GM18499 (cell line): ENCODE measurements around the gene PLVAP.
"Not testable (repeated sequence)": the region's sequence is repeated elsewhere in the genome, so short reads cannot be mapped to it uniquely, and the experiment has no call there.

Experiments used
- ATAC-seq: cut with Tn5 transposase; IDR thresholded peaks from one replicate; pipeline ENCODE4 v1.9.1; 2021; ENCODE audit warnings: moderate number of reproducible peaks; ENCODE audit not compliant: insufficient read depth, unreplicated experiment

PLVAP gene

DNA sequence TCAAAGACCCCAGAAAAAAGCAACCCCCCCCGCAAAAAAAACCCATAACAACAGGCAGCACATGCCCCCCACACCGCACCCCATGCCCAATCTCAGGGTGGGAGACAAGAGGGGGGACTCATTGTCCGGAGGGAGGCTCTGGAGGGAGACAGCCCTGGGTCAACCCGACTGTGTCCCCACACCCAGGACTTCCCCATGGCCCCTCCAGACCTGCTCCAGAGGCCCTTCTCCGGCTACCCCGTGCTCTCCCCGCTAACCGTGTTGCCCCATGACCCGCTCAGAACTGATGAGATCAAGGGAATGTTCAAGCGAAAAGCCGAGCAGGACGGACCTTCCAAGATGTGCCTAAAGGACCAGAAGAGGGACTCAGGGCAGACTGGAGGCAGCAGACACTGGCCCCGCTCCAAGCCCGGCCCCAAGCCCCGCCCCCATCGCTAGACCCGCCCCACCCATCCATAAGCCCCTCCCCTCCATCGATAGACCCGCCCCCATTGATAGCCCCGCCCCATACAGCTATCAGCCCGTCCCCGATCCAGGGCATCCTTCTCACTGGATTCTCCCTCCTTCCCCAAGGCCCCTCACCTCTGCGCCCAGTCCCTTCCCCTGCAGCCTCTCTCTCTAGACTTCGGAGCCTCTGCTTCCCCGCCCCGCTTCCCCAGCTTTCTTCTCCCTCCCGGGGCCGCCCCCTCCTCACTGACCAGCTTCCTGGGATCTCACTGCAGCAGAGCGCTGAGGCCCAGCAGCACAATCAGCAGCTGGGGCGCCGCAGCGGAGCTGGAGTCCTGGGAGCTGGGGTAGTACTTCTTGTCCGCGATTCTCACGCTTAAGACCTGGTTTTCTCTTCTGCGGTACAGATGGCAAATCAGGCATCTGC, 26.1 kb upstream of the PLVAP start:
- no peak for ATAC-seq

DNA sequence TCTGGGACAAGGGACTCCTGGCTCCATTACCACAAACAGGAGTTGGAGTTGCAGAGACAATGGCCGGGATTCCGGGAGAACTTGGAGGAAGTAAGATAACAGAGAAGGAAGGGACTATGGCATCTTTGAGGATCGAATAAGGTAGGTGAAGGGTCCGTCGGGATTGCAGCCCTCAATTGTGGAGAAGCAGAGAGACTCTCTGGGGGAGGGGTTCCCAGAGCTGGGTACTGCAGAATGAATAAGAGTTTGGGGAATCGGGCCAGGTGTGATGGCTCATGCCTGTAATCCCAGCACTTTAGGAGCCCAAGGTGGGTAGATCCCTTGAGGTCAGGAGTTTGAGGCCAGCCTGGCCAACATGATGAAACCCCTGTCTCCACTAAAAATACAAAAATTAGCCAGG, 24.5 kb upstream of the PLVAP start:
- no peak for ATAC-seq

DNA sequence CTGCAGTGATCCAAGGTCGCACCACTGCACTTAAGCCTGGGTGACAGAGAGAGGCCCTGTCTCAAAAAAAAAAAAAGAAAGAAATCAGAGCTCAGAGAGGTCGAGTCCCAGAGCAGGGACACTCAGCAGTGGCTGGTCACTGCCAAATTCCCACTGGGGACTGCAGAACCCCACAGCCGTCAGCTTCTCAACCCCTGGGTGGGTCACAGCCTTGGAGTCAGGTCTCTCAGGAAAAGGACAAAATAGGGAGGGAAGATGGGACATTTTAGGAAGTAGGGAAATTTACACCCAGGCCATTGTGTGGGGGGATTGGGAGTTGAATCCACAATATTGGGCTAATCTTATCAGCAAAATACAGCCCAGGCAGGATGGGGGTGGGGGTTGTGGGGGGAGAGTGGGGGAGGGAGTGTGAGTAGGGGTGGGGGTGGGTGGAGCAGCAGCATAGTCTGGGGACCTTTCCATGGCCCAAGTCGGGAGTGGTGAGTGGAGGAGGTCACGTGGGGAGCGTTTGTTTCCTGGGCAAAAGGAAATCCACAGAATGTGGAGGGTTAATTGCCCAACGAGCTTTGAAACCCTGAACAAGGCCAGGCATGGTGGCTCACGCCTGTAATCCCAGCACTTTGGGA, 21.9 kb upstream of the PLVAP start:
- ATAC-seq = no peak

DNA sequence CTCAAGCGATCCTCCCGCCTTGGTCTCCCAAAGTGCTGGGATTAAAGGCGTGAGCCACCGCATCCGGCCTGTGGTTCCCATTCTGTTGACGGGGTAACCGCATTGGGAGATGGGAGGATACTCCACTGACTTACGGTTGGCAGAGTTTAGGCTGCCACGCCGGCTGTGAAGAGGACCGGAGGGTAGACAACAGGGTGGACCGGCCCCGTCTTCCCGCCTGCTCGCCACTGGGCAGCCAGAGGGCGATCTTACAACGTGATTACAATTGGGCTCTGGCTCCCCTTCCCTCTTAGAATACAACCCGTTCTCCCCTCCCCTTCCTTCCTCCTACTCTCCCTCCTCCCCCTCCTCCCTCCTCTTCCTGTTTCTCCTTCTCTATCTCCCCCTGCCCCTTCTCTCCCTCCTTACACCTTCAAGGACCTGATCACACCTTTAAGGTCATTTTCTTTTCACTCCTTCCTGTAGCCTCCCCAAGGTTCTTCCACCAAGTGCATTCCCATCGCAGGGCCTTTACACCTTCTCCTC, 17.8 kb upstream of the PLVAP start:
- no peak for ATAC-seq

DNA sequence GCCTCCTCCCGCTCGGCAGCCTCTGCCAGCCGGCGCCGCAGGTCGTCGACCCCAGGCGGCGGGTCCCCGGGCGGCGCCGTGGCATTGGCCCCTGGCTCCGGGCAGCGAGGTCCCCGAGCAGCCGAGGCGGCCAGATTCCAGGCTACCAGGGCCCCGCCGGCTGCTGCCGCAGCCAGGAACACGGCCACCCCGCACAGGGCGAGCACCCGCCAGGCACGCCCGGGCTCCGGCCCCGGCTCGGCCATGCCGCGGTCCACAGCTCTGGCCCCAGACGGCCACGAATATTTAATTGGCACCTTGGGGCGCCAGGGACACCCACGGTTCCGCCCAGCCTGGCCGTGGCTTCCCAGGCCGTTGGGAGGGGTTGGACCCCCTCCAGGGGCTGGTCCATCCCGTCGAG, 16.8 kb upstream of the PLVAP start, which contains the start of gene CCDC194:
Gene CCDC194 (minus strand): TSS at position 283 of the 400 bp plus-strand sequence. CDS start 38 bp downstream, at position 245.
- ATAC-seq = no peak

DNA sequence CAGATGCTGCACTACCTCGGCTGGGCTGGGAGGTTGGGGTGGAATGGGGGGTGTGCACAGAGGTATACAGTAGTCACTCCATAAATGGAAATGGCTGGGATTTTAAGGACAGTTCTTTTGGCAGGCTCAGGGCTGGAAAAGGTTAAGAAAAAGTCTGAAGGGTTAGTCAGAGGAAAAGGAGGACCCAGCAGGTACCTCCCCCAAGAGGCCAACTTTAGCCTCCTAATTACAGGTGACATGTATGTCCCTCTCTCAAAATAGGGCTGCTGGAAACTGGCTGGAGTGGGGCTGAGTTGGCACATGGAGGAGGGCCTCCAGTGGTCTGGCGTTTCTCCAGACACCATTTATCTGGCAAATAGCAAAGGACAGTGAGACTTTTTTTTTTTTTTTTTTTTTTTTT, 15.9 kb upstream of the PLVAP start:
- no peak for ATAC-seq

DNA sequence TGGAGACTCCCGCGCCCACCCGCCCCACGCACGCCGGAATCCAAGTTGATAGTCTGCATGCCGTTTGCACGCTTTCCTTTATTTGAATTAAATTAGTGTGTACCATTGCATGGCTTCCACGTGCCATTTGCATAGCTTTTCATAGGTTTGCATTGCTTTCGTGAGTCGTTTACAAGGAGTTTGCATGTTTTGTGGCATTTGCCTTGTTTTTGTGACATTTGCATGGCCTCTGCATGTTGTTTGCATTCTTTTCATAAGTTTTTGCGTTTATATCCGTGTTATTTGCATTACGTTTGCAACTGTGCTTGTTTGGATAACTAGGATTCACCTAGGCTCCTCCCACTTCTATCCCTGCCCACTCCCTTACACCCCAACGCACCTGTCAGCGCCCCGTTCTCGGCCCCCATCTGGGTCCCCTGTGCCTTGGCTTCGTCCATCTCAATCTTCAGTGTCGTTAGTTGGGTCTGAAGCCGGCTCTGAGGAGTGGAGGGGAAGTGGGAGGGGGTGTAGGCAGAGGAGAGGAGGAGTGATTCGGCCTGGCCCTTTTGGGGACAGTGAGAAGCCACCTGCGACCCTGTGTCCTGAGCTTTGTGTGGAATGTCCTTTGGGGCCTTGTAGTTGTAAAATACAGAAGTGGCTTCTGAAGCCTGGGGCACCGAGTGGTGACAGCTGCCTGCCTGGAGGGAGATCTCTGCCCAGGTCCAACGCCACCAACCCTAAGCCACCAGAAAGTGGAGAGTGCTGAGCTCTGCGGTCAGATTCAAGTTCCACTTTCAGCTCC, 14.4 kb upstream of the PLVAP start:
- no peak for ATAC-seq

DNA sequence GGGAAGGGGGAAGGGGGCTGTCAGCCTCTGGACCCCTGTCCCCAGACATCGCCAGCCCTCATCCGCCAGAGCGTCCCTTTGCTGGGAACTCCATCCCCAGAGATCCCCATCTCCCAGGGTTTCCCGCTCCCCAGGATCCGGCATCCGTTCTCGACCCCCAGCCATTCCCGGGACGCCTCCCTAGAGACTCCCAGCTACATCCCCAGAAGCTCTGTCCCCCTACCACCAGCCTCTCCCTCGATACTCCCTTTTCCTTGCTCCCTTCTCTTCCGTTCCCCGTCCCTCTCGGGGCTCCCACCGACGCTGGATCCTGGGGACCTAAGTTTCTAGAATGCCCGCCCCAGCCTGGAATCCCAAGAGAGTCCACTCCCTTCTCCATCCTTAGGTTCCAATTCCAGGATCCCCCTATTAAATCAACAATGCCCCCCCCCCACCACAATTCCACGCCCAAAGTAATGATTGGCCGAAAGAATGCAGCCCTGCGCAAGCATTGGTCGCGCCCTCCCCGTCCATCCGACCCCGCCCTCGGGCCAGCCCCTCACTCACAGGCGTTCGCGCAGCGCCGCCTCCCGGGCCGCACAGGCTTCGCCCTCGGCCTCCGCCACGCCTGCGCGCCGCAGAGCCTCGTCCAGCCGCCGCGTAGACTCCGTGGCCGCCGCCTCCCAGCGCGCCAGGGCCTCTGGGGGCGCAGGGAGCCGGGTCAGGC, 13.7 kb upstream of the PLVAP start:
- ATAC-seq = peak; percentile 52

DNA sequence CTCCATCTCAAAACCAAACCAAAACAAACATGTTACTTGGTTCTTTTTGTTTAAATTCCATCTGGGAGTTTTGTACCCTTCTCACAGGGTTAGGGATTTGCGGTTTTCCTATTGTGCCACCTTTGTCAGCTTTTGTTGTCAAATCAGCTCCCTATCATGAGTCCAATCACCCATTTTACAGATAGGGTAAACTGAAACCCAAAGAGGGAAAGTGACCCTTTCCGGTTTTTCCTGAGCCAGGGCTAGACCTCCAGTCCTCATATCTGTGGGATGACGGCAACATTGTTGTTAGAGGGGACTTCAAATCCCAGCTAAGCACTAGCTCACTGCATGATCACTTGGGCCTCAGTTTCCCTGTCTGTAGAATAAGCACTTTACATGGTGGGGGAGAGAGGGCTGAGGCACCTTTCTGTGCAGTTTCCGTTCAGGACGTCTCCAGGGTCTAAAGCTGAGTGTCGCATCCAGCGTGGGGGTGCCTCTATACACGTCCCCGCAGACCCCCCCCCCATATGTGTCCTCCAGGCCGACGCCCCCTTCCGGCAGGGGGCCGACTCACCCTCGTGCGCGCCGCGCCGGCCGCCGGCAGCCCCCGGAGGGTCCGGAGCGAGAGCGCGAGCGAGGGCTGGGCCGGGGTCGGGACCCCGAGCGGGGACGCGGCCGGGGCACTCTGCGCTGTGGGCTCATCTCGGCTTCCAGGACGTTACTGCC, 13.0 kb upstream of the PLVAP start:
- no peak for ATAC-seq

DNA sequence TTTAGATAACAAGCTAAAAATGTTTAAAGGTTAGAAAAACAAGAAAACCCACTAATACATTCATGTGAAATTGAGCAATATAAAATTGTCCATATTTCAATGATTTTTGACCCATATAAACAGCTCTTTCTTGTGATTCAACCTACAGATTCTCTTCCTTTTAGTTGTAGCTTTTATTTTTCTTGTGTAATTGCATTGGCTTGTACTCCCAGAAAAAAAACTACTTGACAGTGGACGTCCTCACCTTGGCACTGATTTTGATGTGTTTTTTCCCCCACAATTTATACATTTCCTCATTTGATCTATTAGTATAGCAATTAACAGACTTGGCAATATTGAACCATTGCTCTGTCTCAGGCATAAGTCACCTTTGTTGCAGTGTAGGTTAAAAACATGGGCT, 12.1 kb upstream of the PLVAP start:
- ATAC-seq = no peak

DNA sequence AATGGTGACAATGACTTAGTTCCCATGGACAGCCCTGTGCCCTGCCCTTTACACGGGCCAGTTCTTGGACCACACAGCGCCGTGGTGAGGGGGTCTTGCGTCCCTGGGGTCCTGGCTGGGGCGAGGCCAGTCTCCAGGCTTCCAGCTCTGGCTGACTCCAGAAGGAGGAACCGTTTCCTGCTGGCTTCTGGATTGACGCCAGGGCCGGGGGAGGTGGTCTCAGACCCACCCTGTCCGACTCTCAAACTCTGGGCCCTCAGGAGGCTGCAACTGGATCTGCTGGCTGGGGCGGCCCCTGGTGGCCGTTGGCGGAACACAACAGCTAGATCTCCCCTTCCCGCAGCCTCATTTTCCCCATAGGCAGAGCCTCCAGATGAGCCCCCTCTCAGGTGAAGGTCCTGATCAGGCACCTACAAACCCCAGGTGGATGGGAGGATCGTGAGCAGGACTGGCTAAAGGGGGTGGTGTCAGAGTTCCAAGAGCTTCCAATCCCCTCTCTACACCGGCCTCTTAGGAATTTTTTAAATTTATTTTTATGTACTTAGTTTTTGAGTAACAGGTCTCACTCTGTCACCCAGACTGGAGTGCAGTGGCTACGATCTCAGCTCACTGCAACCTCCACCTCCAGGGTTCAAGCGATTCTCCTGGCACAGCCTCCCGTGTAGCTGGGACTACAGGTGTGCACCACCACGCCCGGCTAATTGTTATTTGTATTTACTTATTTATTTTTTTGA, 8.9 kb upstream of the PLVAP start:
- ATAC-seq = no peak

DNA sequence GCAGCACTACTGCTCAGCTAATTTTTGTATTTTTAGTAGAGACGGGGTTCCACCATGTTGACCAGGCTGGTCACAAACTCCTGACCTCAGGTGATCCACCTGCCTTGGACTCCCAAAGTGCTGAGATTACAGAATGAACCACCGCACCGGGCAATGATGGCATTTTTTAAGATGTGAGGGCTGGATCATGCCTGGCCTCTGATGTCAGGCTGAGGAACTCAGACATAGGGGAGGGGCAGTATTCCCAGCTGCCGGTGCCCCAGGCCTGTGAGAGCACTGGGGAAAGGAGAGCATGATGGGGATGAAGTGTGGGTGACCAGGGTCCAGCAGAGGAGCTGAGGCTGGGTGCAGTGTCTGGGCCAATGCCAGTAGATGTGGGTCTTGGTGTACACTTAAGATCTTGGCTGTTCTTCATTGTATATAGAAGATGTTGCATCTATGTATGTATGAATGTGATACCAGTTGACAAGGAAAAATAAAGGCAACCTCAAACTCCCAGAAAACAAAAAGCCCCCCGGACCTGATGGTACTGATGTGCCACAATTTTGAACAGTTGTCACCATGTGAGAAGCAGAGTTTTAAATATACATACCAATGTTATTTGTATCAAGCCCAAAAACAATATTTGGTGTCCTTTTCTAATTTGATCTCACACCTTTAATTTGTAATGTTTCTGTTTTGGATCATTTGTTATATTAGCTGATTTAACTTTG, 3.4 kb upstream of the PLVAP start:
- ATAC-seq = no peak

DNA sequence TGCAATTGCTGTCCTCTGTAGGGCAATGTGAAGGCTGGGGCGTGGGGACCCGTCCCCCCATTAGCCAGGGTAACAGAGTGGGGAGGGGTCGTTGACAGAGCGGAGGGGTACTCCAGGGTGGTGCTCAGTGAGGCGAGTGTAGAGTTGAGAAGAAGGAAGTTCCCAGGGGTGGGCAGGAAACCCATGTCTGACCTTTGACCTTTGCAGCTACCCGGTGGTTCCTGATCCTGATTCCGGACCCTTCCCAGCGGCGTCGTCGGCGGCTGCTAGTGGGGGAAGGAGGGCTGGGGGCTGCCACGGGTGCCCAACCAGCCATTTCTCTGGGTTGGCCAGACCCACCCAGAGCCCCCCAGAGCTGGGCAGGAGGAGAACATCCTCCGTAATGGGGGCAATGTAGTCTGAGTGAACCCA, 2.1 kb upstream of the PLVAP start:
- ATAC-seq = no peak

DNA sequence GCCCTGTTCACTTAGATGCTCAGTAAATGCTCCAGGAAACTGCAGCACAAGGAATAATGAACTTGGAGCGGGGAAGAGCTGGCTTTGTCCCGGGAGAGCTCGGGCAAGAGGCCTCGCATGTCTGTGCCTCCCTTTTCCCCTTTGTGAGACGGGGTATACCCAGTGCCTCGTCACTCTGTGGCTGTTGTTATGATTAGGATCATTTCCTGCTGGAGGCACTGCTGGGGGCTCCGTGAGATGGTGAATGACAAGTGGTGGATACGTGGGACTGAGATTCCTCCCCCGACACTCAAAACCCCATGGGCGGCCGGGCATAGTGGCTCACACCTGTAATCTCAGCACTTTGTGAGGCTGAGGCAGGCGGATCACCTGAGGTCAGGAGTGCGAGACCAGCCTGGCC, 1.1 kb upstream of the PLVAP start:
- no peak for ATAC-seq

DNA sequence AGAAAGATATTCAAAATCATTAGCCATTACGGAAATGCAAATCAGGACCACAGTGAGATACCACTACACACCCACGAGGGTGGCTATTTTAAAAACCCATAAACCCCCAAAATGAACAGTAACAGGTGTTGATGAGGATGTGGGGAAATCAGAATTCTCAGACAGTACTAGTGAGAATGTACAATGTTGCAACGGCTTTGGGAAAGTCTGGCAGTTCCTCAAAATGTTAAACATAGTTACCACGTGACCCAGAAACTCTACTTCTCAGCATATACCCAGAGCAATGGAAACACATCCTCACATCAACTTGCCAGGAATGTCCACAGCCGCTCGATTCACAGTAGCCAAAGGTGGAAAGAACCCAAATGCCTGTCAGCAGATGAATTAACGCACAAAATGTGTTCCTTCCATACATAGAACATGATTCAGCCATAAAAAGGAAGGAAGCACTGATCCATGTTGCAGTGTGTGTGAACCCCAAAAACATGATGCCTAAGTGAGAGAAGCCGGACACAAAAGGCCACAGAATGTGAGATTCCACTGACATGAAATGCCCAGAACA, 7.0 kb downstream of the PLVAP start:
- ATAC-seq = peak; percentile 88

DNA sequence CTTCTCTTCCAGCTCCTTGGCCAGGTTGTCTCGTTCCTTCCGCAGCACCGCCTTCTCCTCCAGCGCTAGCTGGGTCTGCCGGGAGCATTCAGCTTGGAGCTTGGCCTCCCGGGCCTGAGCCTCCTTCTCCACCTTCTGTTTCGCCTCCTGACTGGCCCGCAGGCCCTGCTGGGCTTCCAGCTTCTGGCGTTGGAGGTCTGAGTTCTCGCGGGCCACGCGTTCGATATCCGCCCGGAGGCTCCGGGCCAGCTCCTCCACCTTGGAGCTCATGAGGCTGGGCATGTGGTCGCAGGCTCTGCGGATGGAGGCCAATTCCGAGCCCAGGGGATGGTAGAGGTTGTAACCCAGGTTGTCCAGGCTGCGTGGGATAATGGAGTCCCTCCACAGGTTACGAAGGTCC, 11.8 kb downstream of the PLVAP start:
- no peak for ATAC-seq

DNA sequence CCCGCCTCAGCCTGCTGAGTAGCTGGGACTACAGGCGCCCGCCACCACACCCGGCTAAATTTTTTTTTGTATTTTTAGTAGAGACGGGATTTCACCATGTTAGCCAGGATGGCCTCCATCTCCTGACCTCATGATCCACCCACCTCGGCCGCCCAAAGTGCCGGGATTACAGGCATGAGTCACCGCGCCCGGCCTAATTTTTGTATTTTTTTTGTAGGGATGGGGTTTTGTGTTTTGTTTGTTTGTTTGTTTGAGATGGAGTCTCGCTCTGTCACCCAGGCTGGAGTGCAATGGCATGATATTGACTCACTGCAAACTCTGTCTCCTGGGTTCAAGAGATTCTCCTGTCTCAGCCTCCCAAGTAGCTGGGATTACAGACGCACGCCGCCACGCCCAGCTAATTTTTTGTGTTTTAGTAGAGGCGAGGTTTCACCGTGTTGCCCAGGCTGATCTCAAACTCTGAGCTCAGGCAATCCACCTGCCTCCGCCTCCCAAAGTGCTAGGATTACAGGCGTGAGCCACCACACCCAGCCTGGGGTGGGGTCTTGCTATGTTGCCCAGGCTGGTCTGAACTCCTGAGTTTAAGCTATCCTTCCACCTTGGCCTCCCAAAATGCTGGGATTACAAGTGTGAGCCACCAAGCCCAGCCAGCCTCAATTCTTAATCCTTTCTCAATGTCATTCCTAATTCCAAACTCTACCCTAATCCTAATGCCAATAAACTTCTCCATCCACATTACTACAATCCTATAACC, 13.1 kb downstream of the PLVAP start:
- ATAC-seq = not testable (repeated sequence)
